OCI-LY3 (cell line): ENCODE measurements around the gene LSM4.
A peak's percentile ranks its signal among the peaks of the same experiment; 100 is the strongest.

Source experiments
- H2AFZ ChIP-seq: fragments of 200-600, 300-600 bp; shearing (Covaris generic); 2 replicates; pipeline ENCODE4 v1.6.0; 2014; ENCODE audit warnings: antibody characterized with exemption, low read depth, low read length
- H3K27ac ChIP-seq: fragments of 200-600, 300-600 bp; sonication (generic); 2 replicates; pipeline ENCODE4 v1.5.1; 2014; ENCODE audit warnings: mild to moderate bottlenecking, low read length, moderate library complexity, mixed read lengths
- H3K27me3 ChIP-seq: fragments of 200-600, 300-600 bp; sonication (generic); 2 replicates; pipeline ENCODE4 v1.6.1; 2014; ENCODE audit warnings: low read depth, low read length, mixed read lengths
- H3K36me3 ChIP-seq: fragments of 200-600, 300-600 bp; sonication (generic); replicated peaks from 2 replicates; pipeline ENCODE3; 2014; ENCODE audit warnings: low read depth, low read length, mixed read lengths
- H3K4me1 ChIP-seq: fragments of 300-600, 200-600 bp; sonication (generic); 2 replicates; pipeline ENCODE4 v1.6.1; 2014; ENCODE audit warnings: low read length, mixed read lengths
- H3K4me2 ChIP-seq: fragments of 200-600, 300-600 bp; sonication (generic); 2 replicates; pipeline ENCODE4 v1.6.1; 2014; ENCODE audit warnings: low read length, mixed read lengths
- H3K4me3 ChIP-seq: fragments of 300-600, 200-600 bp; sonication (generic); 2 replicates; pipeline ENCODE4 v1.5.1; 2014; ENCODE audit warnings: antibody characterized with exemption, mild to moderate bottlenecking, low read length, moderate library complexity
- H3K79me2 ChIP-seq: fragments of 300-600, 200-600 bp; shearing (Covaris generic); 2 replicates; pipeline ENCODE4 v1.6.1; 2014; ENCODE audit warnings: mild to moderate bottlenecking, low read length, mixed read lengths
- H3K9ac ChIP-seq: fragments of 300-600, 200-600 bp; shearing (Covaris generic); 2 replicates; pipeline ENCODE4 v1.6.0; 2014; ENCODE audit warnings: mild to moderate bottlenecking, low read length, moderate library complexity
- H3K9me3 ChIP-seq: fragments of 200-600, 300-600 bp; shearing (Covaris generic); 2 replicates; pipeline ENCODE4 v1.6.1; 2014; ENCODE audit warnings: low read length, mixed read lengths; ENCODE audit not compliant: insufficient read depth
- H4K20me1 ChIP-seq: fragments of 200-600, 300-600 bp; sonication (generic); 2 replicates; pipeline ENCODE4 v1.6.1; 2016; ENCODE audit warnings: low read length, mixed read lengths; ENCODE audit not compliant: insufficient read depth
- EZH2phosphoT487 ChIP-seq: fragments of 200-600 bp; shearing (Covaris generic); IDR thresholded peaks from 2 replicates; pipeline ENCODE4 v1.6.1; 2018; ENCODE audit warnings: antibody characterized with exemption, mixed run types, low read depth
- TF ChIP-seq, protein P1 (sequence below): fragments of 200-600, 300-600 bp; sonication (generic); IDR thresholded peaks from 2 replicates; pipeline ENCODE4 v1.5.1; 2014; ENCODE audit warnings: antibody characterized with exemption, low read length, low read depth

LSM4 gene

DNA sequence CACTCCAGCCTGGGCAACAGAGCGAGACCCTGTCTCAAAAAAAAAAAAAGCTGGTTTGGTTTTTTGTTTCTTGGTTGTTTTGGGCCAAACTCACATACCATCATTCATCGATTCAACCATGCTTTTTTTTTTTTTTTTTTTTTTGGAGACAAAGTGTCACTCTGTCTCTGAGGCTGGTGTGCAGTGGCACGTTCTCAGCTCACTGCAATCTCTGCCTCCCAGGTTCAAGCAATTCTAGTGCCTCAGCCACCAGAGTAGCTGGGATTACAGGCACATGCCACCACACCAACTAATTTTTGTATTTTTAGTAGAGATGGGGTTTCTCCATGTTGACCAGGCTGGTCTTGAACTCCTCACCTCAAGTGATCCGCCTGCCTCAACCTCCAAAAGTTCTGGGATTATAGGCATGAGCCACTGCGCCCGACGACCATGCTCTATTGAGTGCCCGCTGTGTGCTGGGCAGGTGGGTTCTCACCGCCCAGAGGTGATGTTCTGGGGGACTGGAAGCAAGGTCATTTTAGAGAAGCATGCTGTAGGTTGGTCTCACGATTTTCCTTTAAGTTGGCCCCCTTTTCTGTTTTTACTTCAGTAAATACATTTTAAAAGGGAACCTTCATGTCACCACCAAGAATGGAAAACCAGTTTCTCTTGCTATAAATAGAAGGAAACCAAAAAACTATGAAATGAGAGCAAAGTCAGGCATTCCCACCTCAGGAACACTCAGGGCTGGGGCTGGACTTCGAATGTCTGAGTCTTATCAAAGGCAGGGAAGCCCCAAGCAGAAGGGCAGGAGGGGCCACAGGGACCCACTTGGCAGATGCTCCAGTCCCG lies 33.2 kb downstream of the LSM4 start:
- H3K36me3 ChIP-seq: no peaks in the 10 kb centered on the region
- no peaks in the 10 kb centered on the region for H3K9me3 ChIP-seq
- peaks cover 36% of the 10 kb centered on the region for H3K4me1 ChIP-seq
- TF ChIP-seq, protein P1, sequence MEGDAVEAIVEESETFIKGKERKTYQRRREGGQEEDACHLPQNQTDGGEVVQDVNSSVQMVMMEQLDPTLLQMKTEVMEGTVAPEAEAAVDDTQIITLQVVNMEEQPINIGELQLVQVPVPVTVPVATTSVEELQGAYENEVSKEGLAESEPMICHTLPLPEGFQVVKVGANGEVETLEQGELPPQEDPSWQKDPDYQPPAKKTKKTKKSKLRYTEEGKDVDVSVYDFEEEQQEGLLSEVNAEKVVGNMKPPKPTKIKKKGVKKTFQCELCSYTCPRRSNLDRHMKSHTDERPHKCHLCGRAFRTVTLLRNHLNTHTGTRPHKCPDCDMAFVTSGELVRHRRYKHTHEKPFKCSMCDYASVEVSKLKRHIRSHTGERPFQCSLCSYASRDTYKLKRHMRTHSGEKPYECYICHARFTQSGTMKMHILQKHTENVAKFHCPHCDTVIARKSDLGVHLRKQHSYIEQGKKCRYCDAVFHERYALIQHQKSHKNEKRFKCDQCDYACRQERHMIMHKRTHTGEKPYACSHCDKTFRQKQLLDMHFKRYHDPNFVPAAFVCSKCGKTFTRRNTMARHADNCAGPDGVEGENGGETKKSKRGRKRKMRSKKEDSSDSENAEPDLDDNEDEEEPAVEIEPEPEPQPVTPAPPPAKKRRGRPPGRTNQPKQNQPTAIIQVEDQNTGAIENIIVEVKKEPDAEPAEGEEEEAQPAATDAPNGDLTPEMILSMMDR: no peak
- no peak for TF ChIP-seq EZH2phosphoT487
- peak overlapping the region; percentile 8 for H3K27ac ChIP-seq
- H3K9ac ChIP-seq: peak overlapping the region; percentile 3; the same call in 1 of the 2 replicates
- H3K4me3 ChIP-seq: peak overlapping the region; percentile 80; the same call in 1 of the 2 replicates
- no peaks in the 10 kb centered on the region for H4K20me1 ChIP-seq
- no peak overlapping the region for H2AFZ ChIP-seq
- H3K4me2 ChIP-seq: peak overlapping the region; percentile 83
- no peaks in the 10 kb centered on the region for H3K27me3 ChIP-seq
- no peaks in the 10 kb centered on the region for H3K79me2 ChIP-seq

DNA sequence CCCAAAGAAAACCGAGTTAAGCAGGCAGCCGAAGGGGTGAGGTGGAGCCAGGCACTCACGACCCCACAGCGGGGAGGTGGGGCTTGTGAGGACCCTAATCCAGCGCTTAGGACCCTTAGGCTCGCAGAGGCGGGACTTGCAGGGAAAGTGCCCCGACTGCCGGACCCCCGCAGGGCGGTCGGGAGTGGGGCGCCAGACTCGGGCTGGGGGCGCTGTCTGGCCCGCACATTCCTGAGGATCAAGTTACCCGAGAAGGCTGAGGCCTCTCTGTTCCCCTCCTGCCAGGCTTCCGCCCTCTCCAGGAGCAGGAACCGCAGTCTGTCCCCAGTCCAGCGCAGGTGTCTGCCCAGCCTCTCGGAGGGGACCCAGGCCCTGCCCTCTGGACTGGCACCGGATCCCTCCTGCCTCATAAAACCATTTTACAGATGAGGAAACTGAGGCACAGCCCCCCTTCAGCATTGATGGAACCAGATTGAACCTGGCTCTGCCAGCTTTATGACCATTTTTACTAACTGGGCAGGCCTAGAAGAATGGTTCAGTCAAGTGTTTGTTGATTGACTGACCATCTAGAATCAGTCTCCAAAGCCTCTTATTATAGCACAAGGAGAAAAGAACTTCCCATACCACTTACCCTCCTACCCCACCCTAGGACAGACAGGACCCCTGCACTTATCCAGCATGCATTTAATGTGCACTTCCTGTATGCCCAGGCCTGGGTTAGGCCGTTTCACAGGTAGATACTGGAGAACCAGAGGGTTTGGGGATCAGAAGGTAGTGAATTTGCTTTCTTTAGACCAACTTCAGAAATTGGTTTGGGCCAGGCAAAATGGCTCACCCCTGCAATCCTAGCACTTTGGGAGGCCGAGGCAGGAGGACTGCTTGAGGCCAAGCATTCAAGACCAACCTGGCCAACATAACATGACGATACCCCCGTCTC lies 34.8 kb downstream of the LSM4 start:
- TF ChIP-seq, protein P1: no peak
- TF ChIP-seq EZH2phosphoT487: no peak
- H3K79me2 ChIP-seq: no peaks in the 10 kb centered on the region
- no peaks in the 10 kb centered on the region for H3K9me3 ChIP-seq
- no peak overlapping the region for H3K4me2 ChIP-seq
- H3K4me1 ChIP-seq: peaks cover 32% of the 10 kb centered on the region
- no peak overlapping the region for H3K9ac ChIP-seq
- H4K20me1 ChIP-seq: no peaks in the 10 kb centered on the region
- H3K27me3 ChIP-seq: no peaks in the 10 kb centered on the region
- no peak overlapping the region for H3K4me3 ChIP-seq
- no peak overlapping the region for H3K27ac ChIP-seq
- H3K36me3 ChIP-seq: no peaks in the 10 kb centered on the region
- H2AFZ ChIP-seq: no peak overlapping the region

DNA sequence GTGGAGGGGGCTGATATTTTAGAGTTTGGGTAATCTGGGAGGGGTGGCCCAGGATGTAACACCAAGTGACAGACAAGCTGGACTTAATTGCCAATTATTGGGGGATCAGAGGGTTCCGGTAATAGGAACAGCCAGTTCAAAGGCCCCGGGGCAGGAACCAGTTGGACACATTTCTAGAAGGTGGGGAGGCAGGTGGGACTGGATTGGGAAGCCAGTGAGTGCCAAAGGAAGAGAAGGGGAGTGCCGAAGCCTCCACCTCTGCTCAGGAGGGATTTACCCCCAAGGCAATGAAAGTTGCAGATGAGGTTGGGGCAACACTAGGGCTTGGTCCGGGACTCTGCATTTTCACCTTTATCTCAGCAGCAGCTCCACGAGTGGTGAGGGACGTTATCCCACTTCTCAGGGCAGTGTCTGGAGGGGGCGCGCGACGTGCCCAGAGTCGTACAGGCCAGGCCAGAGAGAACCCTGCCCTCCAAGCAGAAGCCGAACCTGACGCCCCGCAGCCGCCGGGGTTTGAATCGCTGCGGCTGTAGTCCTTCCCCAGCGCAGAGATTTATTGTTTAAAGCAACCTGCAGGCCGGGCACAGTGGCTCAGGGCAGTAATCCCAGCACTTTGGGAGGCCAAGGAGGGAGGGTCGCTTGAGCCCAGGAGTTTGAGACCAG lies 35.8 kb downstream of the LSM4 start:
- Histone ChIP-seq H3K4me1 (peaks cover 38% of the 10 kb centered on the region), H3K36me3 (no peaks in the 10 kb centered on the region), H3K27ac (no peak overlapping the region), H3K9me3 (no peaks in the 10 kb centered on the region), H2AFZ (no peak overlapping the region), H3K79me2 (peaks cover 7% of the 10 kb centered on the region; the same call in 1 of the 2 replicates), H3K4me2 (no peak overlapping the region), H4K20me1 (no peaks in the 10 kb centered on the region), H3K4me3 (no peak overlapping the region), H3K27me3 (no peaks in the 10 kb centered on the region), H3K9ac (no peak overlapping the region)
- no peak for TF ChIP-seq EZH2phosphoT487
- TF ChIP-seq, protein P1: no peak
